Choroid plexus epithelial cell (primary cell): ENCODE measurements around the gene SIGLEC5.

ENCODE experiments used
- DNase-seq: peaks from one replicate; pipeline ENCODE4 v3.0.0-alpha.2; 2010; ENCODE audit warnings: low read depth
- H3K4me3 ChIP-seq: 2 replicates; pipeline ENCODE4 v1.5.1; 2011; ENCODE audit warnings: low read depth, mild to moderate bottlenecking, control low read depth, low read length, moderate library complexity
- CTCF ChIP-seq: conservative IDR thresholded peaks from 2 replicates; pipeline ENCODE4 v1.5.1; 2011; ENCODE audit warnings: low read depth, mild to moderate bottlenecking, control low read depth, inconsistent platforms, low read length, moderate library complexity

Gene SIGLEC5

GRCh38 chr19:51628153-51628939 is 1.9 kb downstream of the SIGLEC5 start:
- H3K4me3 ChIP-seq, result no peak overlapping the region
- DNase-seq, result no peak
- no peak for TF ChIP-seq CTCF

GRCh38 chr19:51627491-51628138 is 2.6 kb downstream of the SIGLEC5 start:
- DNase-seq, result peak; percentile 27
- no peak overlapping the region for H3K4me3 ChIP-seq
- no peak for TF ChIP-seq CTCF

- H3K4me3 ChIP-seq, result no peak overlapping the region
- TF ChIP-seq CTCF, result no peak
Observed at GRCh38 chr19:51626675-51627074, 3.5 kb downstream of the SIGLEC5 start.

GRCh38 chr19:51621178-51621577 is 9.0 kb downstream of the SIGLEC5 start:
- TF ChIP-seq CTCF, result no peak
- no peak overlapping the region for H3K4me3 ChIP-seq
- DNase-seq, result no peak

More at GRCh38 chr19:51626675-51627074, 3.5 kb downstream of the SIGLEC5 start:
- no peak for DNase-seq

- H3K4me3 ChIP-seq, result no peak overlapping the region
- no peak for TF ChIP-seq CTCF
- DNase-seq, result no peak
Observed at GRCh38 chr19:51615991-51616390, 14.2 kb downstream of the SIGLEC5 start.

- no peak for TF ChIP-seq CTCF
- DNase-seq, result no peak
- H3K4me3 ChIP-seq, result no peak overlapping the region
Observed at GRCh38 chr19:51614789-51615188, 15.4 kb downstream of the SIGLEC5 start.
